Trophoblast cell (in vitro differentiated cells and primary cell): ENCODE measurements around the gene MGAT4D.

ENCODE experiments used
- DNase-seq, 2 donors: peaks; one replicate each; pipeline ENCODE4 v3.0.0-alpha.2; 2016
- H2AFZ ChIP-seq: 2 replicates; pipeline ENCODE4 v1.6.1; 2013; ENCODE audit warnings: low read length, moderate library complexity, mild to moderate bottlenecking; ENCODE audit not compliant: insufficient read depth, poor library complexity
- H2AK5ac ChIP-seq: 2 replicates; pipeline ENCODE4 v1.6.1; 2013; ENCODE audit warnings: mild to moderate bottlenecking, low read length
- H2BK120ac ChIP-seq: 2 replicates; pipeline ENCODE4 v1.6.1; 2013; ENCODE audit warnings: low read length, mild to moderate bottlenecking, moderate library complexity; ENCODE audit not compliant: insufficient read depth, poor library complexity
- H2BK12ac ChIP-seq: 2 replicates; pipeline ENCODE4 v1.6.1; 2013; ENCODE audit warnings: mild to moderate bottlenecking, low read length, moderate library complexity
- H2BK5ac ChIP-seq: 2 replicates; pipeline ENCODE4 v1.6.1; 2013; ENCODE audit warnings: low read length, low read depth, moderate library complexity, mild to moderate bottlenecking; ENCODE audit not compliant: poor library complexity
- H3K14ac ChIP-seq: 2 replicates; pipeline ENCODE4 v1.6.1; 2013; ENCODE audit warnings: mild to moderate bottlenecking, low read length
- H3K18ac ChIP-seq: 2 replicates; pipeline ENCODE4 v1.6.1; 2013; ENCODE audit warnings: mild to moderate bottlenecking, low read length
- H3K23ac ChIP-seq: 2 replicates; pipeline ENCODE4 v1.6.1; 2013; ENCODE audit warnings: low read length
- H3K27ac ChIP-seq: 2 replicates; pipeline ENCODE4 v1.5.1; 2013; ENCODE audit warnings: low read depth, mild to moderate bottlenecking, inconsistent platforms, low read length, moderate library complexity
- H3K27me3 ChIP-seq: 2 replicates; pipeline ENCODE4 v1.6.1; 2013; ENCODE audit warnings: inconsistent platforms, mild to moderate bottlenecking, low read length, moderate library complexity; ENCODE audit not compliant: insufficient read depth
- H3K36me3 ChIP-seq, 2 experiments: 1 replicate in 1 of 2; 2 replicates in 1 of 2; pipeline ENCODE4 v1.6.1; 2013; ENCODE audit warnings: low read length in 2 of 2, mild to moderate bottlenecking in 2 of 2, moderate library complexity in 1 of 2; ENCODE audit not compliant: insufficient read depth in 2 of 2, control insufficient read depth in 1 of 2
- H3K4ac ChIP-seq: 2 replicates; pipeline ENCODE4 v1.6.1; 2013; ENCODE audit warnings: low read depth, mild to moderate bottlenecking, low read length, moderate library complexity
- H3K4me1 ChIP-seq, 2 experiments: 1 replicate in 1 of 2; 2 replicates in 1 of 2; pipeline ENCODE4 v1.6.1; 2013; ENCODE audit warnings: low read length in 2 of 2, mild to moderate bottlenecking in 2 of 2, moderate library complexity in 1 of 2; ENCODE audit not compliant: insufficient read depth in 2 of 2, control insufficient read depth in 1 of 2
- H3K4me2 ChIP-seq: 2 replicates; pipeline ENCODE4 v1.6.1; 2013; ENCODE audit warnings: inconsistent platforms, mild to moderate bottlenecking, low read length, moderate library complexity
- H3K4me3 ChIP-seq: 2 replicates; pipeline ENCODE4 v1.5.1; 2013; ENCODE audit warnings: mild to moderate bottlenecking, low read depth, low read length, inconsistent platforms
- H3K79me1 ChIP-seq: one replicate; pipeline ENCODE4 v1.6.1; 2013; ENCODE audit warnings: low read length
- H3K79me2 ChIP-seq: 2 replicates; pipeline ENCODE4 v1.6.1; 2013; ENCODE audit warnings: low read length, mild to moderate bottlenecking; ENCODE audit not compliant: control insufficient read depth, insufficient read depth, poor library complexity
- H3K9ac ChIP-seq: 2 replicates; pipeline ENCODE4 v1.6.1; 2013; ENCODE audit warnings: mild to moderate bottlenecking, low read length
- H3K9me3 ChIP-seq: 2 replicates; pipeline ENCODE4 v1.6.1; 2013; ENCODE audit warnings: low read depth, mild to moderate bottlenecking, control low read depth, inconsistent platforms, low read length; ENCODE audit not compliant: insufficient read depth
- H4K12ac ChIP-seq: 2 replicates; pipeline ENCODE4 v1.6.1; 2013; ENCODE audit warnings: low read depth, mild to moderate bottlenecking, low read length, moderate library complexity
- H4K8ac ChIP-seq: 2 replicates; pipeline ENCODE4 v1.6.1; 2013; ENCODE audit warnings: low read depth, mild to moderate bottlenecking, low read length, moderate library complexity
- H4K91ac ChIP-seq: one replicate; pipeline ENCODE4 v1.6.1; 2013; ENCODE audit warnings: low read depth, mild to moderate bottlenecking, low read length, moderate library complexity
- WGBS: extraction: QIAGEN DNeasy Blood & Tissue Kit; methylation state at CpG from one replicate; pipeline ENCODE4 v1.1.7; 2013; ENCODE audit warnings: missing lambda C conversion rate; ENCODE audit not compliant: insufficient read length, insufficient coverage; ENCODE audit errors: extremely low coverage; 5-methylcytosine and 5-hydroxymethylcytosine counted together

MGAT4D gene

DNA sequence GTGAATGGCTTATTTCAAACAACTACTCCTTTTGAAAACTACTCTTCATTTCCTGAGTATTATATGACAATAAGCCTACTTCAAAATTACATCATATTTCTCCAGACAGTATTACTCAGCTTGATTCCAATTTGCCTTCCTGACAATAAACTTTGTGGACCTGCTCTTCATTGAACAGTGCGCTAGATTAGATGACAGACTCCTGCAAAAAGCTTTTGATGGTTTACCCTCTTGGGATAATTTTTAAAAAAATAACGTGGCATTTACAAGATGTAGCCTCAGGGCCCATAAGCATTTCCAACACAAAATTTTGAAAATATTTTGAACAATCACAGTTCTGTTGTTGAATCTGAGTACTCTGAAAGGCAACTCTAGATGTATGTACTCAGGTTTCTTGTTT is 25.9 kb downstream of the MGAT4D start:
- Histone ChIP-seq H2AFZ (no peak overlapping the region), H3K27ac (no peak overlapping the region), H2BK5ac (no peak overlapping the region), H4K8ac (no peak overlapping the region), H4K12ac (no peak overlapping the region), H3K4me1 (no peaks in the 10 kb centered on the region), H2BK120ac (no peak overlapping the region), H3K4me2 (no peak overlapping the region), H3K36me3 (no peaks in the 10 kb centered on the region), H3K79me2 (no peaks in the 10 kb centered on the region), H3K18ac (no peak overlapping the region), H3K4me3 (no peak overlapping the region), H3K79me1 (no peaks in the 10 kb centered on the region), H3K14ac (no peak overlapping the region), H3K9ac (no peak overlapping the region), H3K27me3 (no peaks in the 10 kb centered on the region), H3K9me3 (no peaks in the 10 kb centered on the region), H2AK5ac (no peak overlapping the region), H4K91ac (no peak overlapping the region), H3K4ac (no peak overlapping the region), H3K23ac (no peak overlapping the region), H2BK12ac (no peak overlapping the region)
- DNase-seq: no peak
- WGBS: no CpG with 5 or more reads among the region's 2 CpGs

DNA sequence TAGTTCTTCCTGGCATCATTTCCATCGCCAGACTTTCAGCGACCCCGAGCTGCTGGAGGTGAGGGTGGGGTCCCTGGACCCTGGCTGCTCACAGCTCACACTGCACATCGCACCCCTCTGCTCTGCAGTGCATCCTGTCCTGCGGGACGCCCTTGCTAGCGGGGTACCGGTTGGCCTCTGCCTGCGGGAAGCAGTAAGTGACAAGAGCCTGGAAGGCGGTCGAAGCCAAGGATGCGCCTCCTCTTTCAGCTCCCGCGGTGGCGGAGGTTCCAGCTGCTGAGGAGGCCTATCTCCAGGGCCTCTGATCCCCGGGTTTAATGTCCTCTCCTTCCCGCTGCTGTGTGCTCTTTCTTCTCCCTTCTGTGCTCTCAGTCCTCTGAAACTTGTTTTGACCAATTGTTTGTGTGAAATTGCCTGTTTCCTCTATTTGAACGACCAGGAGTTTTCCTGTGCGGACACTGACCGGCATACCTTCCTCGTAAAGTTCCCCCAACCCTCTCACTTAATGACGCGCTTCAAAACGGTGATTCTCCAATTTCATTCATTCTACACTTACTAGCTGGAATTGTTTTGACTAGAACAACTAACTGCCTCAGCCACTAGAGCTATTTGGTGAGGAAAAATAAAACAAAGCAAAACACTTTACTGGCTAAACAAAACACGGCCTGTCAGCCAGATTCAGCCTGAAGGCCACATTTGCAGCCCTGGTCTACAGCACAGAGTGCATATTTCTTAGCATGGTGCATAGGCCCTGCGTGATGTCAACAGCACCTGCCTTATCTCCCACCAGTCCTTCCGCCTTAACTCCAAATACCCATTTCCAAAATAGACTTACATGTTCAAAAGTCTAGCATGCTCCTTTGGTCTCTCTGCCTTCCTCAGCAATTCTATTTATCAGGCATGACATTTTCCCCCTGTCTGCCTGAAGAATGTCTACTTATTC is 28.0 kb downstream of the MGAT4D start:
- Histone ChIP-seq H3K9ac (no peak overlapping the region), H3K18ac (no peak overlapping the region), H3K23ac (no peak overlapping the region), H2AK5ac (no peak overlapping the region), H4K8ac (no peak overlapping the region), H3K4me2 (no peak overlapping the region), H3K79me2 (no peaks in the 10 kb centered on the region), H2AFZ (no peak overlapping the region), H3K4me3 (peak overlapping the region; percentile 50), H2BK5ac (no peak overlapping the region), H2BK120ac (no peak overlapping the region), H3K9me3 (no peaks in the 10 kb centered on the region), H3K27me3 (no peaks in the 10 kb centered on the region), H2BK12ac (no peak overlapping the region), H3K4ac (no peak overlapping the region), H3K36me3 (no peaks in the 10 kb centered on the region), H3K79me1 (no peaks in the 10 kb centered on the region), H4K91ac (no peak overlapping the region), H3K27ac (no peak overlapping the region), H3K4me1 (no peaks in the 10 kb centered on the region), H4K12ac (no peak overlapping the region), H3K14ac (no peak overlapping the region)
- no peak for DNase-seq
- WGBS: no CpG with 5 or more reads among the region's 27 CpGs

DNA sequence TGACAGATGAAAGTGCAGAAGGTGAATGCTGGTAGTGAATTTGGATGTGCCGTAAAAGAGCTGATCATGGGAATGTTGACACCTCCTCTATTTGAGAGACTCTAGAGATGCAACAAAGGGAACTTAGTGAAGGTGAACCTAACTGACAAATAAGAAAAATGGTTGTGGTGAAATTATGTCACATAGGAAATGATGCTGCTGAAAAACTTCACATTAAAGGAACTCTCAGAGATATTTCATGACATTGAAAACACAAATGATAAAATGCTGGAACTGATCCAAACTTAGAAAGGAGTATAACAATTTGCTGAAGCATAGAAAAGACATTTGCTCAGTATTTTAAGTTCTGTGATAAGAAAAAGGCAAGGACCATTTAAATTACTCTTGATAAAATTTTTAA is 31.9 kb downstream of the MGAT4D start:
- Histone ChIP-seq H3K4me1 (no peaks in the 10 kb centered on the region), H3K36me3 (no peaks in the 10 kb centered on the region), H3K14ac (no peak overlapping the region), H4K91ac (no peak overlapping the region), H2AFZ (no peak overlapping the region), H3K9me3 (no peaks in the 10 kb centered on the region), H2BK120ac (no peak overlapping the region), H3K27me3 (no peaks in the 10 kb centered on the region), H3K79me1 (no peaks in the 10 kb centered on the region), H3K4me3 (no peak overlapping the region), H2BK12ac (no peak overlapping the region), H3K18ac (no peak overlapping the region), H2AK5ac (no peak overlapping the region), H3K4me2 (no peak overlapping the region), H3K9ac (no peak overlapping the region), H4K8ac (no peak overlapping the region), H3K27ac (no peak overlapping the region), H3K79me2 (no peaks in the 10 kb centered on the region), H3K4ac (no peak overlapping the region), H4K12ac (no peak overlapping the region), H3K23ac (no peak overlapping the region), H2BK5ac (no peak overlapping the region)
- no peak for DNase-seq
- WGBS: no CpG with 5 or more reads among the region's 1 CpG

DNA sequence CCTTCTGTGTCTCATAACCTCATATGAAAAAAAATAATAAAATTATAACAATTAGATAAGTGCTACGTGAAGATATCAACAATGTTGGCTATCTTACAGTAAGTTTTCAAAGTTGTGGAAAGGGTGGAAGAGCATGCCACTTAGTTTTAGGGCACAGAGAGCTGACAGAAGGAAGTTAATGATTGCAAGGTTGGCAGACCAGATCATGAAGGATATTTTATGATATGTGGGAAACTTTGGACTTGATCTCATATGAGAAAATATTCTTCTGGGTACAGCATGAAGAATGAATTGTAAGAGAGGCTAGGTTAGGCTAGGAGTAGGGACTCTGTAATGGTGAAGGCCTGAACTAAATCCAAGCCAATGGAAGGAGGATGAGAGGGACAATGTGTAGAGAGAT is 34.5 kb downstream of the MGAT4D start:
- no peaks in the 10 kb centered on the region for H3K4me1 ChIP-seq
- no peak overlapping the region for H3K14ac ChIP-seq
- no peaks in the 10 kb centered on the region for H3K9me3 ChIP-seq
- no peak overlapping the region for H4K8ac ChIP-seq
- no peak overlapping the region for H2AK5ac ChIP-seq
- no peaks in the 10 kb centered on the region for H3K36me3 ChIP-seq
- no peak overlapping the region for H2AFZ ChIP-seq
- no peak overlapping the region for H2BK12ac ChIP-seq
- no peak overlapping the region for H3K4me2 ChIP-seq
- no peak overlapping the region for H2BK120ac ChIP-seq
- H4K12ac ChIP-seq: no peak overlapping the region
- no peak overlapping the region for H3K18ac ChIP-seq
- no peaks in the 10 kb centered on the region for H3K79me2 ChIP-seq
- H3K4me3 ChIP-seq: no peak overlapping the region
- H3K4ac ChIP-seq: no peak overlapping the region
- H3K79me1 ChIP-seq: no peaks in the 10 kb centered on the region
- no peak for DNase-seq
- no peak overlapping the region for H3K9ac ChIP-seq
- no peak overlapping the region for H3K23ac ChIP-seq
- no peak overlapping the region for H2BK5ac ChIP-seq
- H3K27me3 ChIP-seq: no peaks in the 10 kb centered on the region
- no peak overlapping the region for H3K27ac ChIP-seq
- H4K91ac ChIP-seq: no peak overlapping the region
- WGBS: no CpG with 5 or more reads among the region's 1 CpG
